ENCODE results near the gene ABCB6.
A peak's percentile ranks its signal among the peaks of the same experiment; 100 is the strongest.
"Not testable (repeated sequence)": the region's sequence is repeated elsewhere in the genome, so short reads cannot be mapped to it uniquely, and the experiment has no call there.

The ABCB6 gene

GRCh38 chr2:219213486-219214071, 5.2 kb downstream of the ABCB6 start:
- DNase-seq (ENCODE audit: low spot score) = no peak

DNA sequence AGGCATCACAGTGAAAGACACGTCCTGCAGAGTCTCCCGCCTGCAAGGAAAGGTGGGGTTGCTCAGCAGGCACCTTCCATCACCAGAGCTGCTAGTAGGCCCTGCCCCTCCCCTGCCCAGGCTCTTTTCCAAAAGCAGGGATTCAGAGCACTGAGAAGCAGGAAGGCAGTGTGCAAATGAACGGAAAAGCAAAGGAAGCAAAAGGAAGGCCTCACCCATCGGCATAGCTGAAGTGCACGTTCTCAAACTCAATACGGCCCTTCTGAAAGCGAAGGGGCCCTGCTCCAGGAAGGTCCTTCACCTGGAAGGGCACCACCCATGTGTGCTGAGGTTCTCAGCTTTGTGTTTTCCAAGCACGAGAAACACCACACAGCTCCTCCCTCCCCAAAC, 5.7 kb downstream of the ABCB6 start:
- no peak for DNase-seq (ENCODE audit: low spot score)

GRCh38 chr2:219210886-219211362, 7.8 kb downstream of the ABCB6 start:
- DNase-seq (ENCODE audit: low spot score) = no peak

DNA sequence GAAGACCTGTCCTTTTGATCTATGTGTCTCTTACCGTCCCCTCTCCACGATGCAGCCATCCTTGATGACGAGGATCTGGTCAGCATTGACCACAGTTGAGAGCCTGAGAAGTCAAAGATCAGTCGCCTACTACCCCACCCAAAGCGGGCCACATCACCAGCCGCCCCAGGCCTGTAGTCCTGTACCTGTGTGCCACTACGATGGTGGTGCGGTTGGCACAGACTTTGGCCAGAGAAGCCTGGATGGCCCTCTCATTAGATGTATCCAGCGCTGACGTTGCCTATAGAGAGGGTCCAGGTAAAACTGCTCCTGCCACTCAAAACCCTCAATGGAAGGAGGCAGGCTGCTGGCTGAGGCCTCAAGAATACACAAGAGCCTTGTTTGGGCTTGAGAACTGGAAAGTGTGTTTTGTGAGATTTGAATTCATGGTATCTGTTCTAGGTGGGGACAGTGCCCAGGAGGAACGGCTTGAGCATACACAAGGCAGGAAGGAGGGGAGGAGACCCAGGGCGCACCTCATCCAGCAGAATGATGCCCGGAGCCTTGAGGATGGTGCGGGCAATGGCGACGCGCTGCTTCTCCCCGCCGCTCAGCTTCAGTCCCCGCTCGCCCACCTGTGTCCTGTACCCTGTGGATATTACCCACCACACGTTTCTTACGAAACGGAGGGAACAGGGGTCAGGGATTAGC, 8.4 kb downstream of the ABCB6 start:
- DNase-seq (ENCODE audit: low spot score) = no peak

DNA sequence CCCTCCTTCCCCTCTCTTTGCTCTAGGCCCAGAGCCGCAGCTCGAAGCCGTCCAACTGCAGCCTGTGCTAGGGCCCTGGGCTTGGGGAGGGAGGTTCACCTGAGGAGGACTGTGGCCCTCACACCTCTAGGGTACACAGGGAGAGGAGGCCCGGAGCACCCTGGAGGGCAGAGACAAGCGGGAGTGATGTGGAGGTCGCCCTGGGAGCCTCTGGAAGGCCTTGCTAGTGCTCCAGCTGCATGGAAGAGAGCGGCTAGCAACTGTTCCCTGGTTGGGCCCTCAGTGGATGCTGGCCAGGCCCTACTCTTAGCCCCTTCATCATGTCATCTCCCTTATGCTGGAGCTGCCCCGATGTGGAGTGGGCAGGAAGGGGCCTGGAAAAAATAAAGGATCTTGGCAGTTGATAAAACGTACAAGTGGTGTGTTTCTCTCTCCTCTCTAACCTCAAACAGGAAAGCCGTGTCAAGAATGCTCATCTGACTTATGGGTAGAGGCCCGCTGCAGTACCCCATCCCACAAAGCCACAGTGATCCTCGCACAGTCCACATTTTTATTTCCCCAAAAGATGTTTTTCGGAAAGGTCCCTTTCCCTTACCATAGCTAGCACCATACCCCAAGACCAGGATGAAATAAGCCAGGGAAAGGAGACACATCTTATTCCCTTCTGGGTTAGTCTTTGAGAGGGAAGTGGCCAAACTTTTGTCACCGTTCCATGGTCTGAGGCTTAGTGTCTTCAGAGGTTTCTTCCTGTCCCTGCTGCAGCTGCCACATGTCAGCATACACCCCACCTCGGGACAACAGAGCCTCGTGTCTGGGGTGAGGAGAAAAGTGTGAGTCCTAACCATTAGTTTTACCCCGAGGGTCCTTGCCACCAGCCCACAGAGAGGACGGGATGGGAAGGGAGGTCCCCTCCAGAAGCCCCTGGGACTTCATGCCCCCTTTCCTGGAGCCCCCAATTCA, 9.2 kb downstream of the ABCB6 start:
- no peak for DNase-seq (ENCODE audit: low spot score)

GRCh38 chr2:219207884-219208740, 10.6 kb downstream of the ABCB6 start:
- no peak for DNase-seq (ENCODE audit: low spot score)

- no peak for DNase-seq (ENCODE audit: low spot score)
These were observed 11.4 kb downstream of the ABCB6 start for GRCh38 chr2:219207134-219207883.

GRCh38 chr2:219206328-219207133, 12.2 kb downstream of the ABCB6 start, which contains the start of gene ZFAND2B:
Gene ZFAND2B (plus strand): TSS chr2:219206782. CDS start chr2:219206988, 206 bp downstream.
- peak; percentile 95 for DNase-seq (ENCODE audit: low spot score)

- no peak for DNase-seq (ENCODE audit: low spot score)
These were observed 12.8 kb downstream of the ABCB6 start for GRCh38 chr2:219205981-219206327.

- no peak for DNase-seq (ENCODE audit: low spot score)
These were observed 13.6 kb downstream of the ABCB6 start for GRCh38 chr2:219205165-219205538.

- DNase-seq (ENCODE audit: low spot score) = no peak
These were observed 14.2 kb downstream of the ABCB6 start for GRCh38 chr2:219204425-219205164.

GRCh38 chr2:219201331-219201730, 17.4 kb downstream of the ABCB6 start:
- DNase-seq (ENCODE audit: low spot score) = not testable (repeated sequence)

DNA sequence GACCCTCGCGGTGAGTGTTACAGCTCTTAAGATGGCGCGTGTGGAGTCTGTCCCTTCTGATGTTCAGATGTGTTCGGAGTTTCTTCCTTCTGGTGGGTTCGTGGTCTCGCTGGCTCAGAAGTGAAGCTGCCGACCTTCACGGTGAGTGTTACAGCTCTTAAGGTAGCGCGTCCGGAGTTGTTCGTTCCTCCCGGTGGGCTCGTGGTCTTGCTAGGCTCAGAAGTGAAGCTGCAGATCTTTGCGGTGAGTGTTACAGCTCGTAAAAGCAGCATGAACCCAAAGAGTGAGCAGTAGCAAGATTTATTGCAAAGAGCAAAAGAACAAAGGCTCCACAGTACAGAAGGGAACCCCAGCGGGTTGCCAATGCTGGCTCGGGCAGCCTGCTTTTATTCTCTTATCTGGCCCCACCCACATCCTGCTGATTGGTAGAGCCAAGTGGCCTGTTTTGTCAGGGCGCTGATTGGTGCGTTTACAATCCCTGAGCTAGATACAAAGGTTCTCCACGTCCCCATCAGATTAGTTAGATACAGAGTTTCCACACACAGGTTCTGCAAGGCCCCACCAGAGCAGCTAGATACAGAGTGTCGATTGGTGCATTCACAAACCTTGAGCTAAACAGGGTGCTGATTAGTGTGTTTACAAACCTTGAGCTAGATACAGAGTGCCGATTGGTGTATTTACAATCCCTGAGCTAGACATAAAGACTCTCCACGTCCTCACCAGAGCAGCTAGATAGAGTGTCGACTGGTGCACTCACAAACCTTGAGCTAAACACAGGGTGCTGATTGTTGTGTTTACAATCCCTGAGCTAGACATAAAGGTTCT, 18.0 kb downstream of the ABCB6 start:
- DNase-seq (ENCODE audit: low spot score) = not testable (repeated sequence)

- DNase-seq (ENCODE audit: low spot score) = no peak
These were observed 19.1 kb downstream of the ABCB6 start for GRCh38 chr2:219199470-219200211.

- no peak for DNase-seq (ENCODE audit: low spot score)
These were observed 19.8 kb downstream of the ABCB6 start for GRCh38 chr2:219198974-219199373.

- DNase-seq (ENCODE audit: low spot score) = no peak
These were observed 21.4 kb downstream of the ABCB6 start for GRCh38 chr2:219197388-219197787.

DNA sequence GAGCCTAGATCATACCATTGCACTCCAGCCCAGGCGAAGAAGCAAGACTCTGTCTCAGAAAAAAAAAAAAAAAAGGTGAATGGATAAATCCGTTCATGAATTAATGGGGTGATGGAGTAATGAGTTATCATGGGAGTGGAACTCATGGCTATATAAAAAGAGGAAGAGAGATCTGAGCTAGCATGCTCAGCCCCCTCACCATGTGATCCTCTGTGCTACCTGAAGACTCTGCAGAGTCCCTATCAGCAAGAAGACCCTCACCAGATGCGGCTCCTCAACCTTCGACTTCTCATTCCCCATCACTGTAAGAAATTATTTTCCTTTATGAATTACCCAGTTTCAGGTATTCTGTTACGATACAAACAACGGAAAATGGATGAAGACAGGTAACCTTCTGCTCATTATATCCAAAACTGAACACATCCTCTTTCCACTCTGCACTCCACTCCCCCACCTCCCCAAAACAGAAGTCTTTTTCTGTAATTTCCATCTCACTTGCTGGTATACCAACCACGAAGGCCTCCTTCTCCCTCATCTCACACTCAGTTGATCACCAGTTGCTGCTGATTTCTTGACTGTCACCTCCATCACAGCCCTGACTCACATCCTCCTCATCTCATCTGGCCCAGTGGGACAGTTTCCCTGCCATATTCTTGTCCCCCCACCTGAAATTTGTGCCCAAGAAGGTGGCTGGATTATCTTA, 31.9 kb downstream of the ABCB6 start:
- DNase-seq (ENCODE audit: low spot score) = no peak
